Brain microvascular endothelial cell (primary cell): ENCODE data around the gene HS3ST4.

Experiments
- DNase-seq: peaks from one replicate; pipeline ENCODE4 v3.0.0-alpha.2; 2020
- H3K27ac ChIP-seq: fragments of 250-450 bp; sonication (Bioruptor Pico); 2 replicates; pipeline ENCODE4 v1.5.1; 2020; ENCODE audit warnings: mild to moderate bottlenecking, moderate library complexity
- H3K27me3 ChIP-seq: fragments of 250-450 bp; sonication (Bioruptor Pico); replicated peaks from 2 replicates; pipeline ENCODE4 v1.5.1; 2020; ENCODE audit warnings: mild to moderate bottlenecking
- H3K36me3 ChIP-seq: fragments of 250-450 bp; sonication (Bioruptor Pico); replicated peaks from 2 replicates; pipeline ENCODE4 v1.5.1; 2020; ENCODE audit warnings: mild to moderate bottlenecking
- H3K4me3 ChIP-seq: 2 replicates; pipeline ENCODE4 v1.5.1; 2011; ENCODE audit warnings: low read depth, mild to moderate bottlenecking, control low read depth, low read length, moderate library complexity
- in situ Hi-C: cut with HindIII; loops from 2 replicates; pipeline ENCODE4 v1.10.0; 2017; ENCODE audit warnings: low sequenced_read_pairs, low pct_ligation_motif_present
- TF ChIP-seq, protein P1 (sequence below): IDR thresholded peaks from 2 replicates; pipeline ENCODE4 v1.5.1; 2011; ENCODE audit warnings: low read depth, mild to moderate bottlenecking, moderate library complexity, low read length, control low read depth, inconsistent platforms; ENCODE audit errors: missing control alignments

HS3ST4 gene

DNA sequence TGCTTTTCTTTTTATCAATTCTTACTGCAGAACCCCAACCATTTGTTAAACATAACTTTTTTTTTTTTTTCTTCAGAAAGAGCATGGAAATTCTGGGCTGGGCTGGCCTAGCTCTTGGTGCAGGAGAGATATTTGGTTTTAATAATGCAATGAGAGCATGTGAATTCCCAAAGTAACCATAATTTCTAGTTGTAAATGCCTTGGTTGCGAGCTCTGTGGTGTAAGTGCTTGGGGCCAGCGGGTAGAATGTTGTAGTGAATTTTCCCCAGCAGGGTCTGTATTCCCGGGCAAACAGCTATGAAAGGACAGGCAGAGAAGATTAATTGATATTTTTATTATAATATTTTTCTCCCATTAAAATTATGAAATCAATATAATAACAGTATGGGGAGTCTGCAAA is 465.6 kb downstream of the HS3ST4 start:
- Histone ChIP-seq H3K27ac (no peak overlapping the region), H3K4me3 (no peak overlapping the region), H3K27me3 (no peaks in the 10 kb centered on the region), H3K36me3 (no peaks in the 10 kb centered on the region)
- TF ChIP-seq, protein P1, sequence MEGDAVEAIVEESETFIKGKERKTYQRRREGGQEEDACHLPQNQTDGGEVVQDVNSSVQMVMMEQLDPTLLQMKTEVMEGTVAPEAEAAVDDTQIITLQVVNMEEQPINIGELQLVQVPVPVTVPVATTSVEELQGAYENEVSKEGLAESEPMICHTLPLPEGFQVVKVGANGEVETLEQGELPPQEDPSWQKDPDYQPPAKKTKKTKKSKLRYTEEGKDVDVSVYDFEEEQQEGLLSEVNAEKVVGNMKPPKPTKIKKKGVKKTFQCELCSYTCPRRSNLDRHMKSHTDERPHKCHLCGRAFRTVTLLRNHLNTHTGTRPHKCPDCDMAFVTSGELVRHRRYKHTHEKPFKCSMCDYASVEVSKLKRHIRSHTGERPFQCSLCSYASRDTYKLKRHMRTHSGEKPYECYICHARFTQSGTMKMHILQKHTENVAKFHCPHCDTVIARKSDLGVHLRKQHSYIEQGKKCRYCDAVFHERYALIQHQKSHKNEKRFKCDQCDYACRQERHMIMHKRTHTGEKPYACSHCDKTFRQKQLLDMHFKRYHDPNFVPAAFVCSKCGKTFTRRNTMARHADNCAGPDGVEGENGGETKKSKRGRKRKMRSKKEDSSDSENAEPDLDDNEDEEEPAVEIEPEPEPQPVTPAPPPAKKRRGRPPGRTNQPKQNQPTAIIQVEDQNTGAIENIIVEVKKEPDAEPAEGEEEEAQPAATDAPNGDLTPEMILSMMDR = no peak
- no peak for DNase-seq
- in situ Hi-C loops = no loop called here

DNA sequence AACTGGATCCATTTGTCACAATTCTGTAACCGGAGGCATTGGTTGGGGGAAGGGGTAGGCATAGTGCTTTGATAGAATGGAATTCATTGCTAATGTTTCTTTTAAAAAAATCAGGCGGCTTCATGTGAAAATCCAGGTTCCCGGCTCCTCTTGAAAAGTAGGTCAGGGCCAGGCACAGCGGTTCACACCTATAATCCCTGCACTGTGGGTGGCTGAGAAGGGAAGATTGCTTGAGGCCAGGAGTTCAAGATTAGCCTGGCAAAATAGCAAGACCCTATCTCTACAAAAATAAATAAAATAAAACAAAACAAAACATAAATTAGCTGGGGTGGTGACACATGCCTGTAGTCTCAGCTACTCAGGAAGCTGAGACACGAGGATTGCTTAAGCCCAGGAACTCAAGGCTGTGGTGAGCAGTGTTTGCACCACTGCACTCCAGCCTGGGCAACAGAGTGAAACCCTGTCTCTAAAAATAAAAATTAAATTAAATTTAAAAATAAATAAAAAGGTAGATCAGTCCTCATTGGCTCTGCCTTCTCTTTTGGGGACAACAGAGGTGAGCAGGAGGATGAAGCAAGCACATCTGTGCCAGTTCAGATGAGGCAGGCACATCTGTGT is 466.5 kb downstream of the HS3ST4 start:
- no peaks in the 10 kb centered on the region for H3K36me3 ChIP-seq
- H3K27me3 ChIP-seq = no peaks in the 10 kb centered on the region
- no peak overlapping the region for H3K27ac ChIP-seq
- no peak overlapping the region for H3K4me3 ChIP-seq
- TF ChIP-seq, protein P1 = no peak
- no peak for DNase-seq
- in situ Hi-C loops = no loop called here

DNA sequence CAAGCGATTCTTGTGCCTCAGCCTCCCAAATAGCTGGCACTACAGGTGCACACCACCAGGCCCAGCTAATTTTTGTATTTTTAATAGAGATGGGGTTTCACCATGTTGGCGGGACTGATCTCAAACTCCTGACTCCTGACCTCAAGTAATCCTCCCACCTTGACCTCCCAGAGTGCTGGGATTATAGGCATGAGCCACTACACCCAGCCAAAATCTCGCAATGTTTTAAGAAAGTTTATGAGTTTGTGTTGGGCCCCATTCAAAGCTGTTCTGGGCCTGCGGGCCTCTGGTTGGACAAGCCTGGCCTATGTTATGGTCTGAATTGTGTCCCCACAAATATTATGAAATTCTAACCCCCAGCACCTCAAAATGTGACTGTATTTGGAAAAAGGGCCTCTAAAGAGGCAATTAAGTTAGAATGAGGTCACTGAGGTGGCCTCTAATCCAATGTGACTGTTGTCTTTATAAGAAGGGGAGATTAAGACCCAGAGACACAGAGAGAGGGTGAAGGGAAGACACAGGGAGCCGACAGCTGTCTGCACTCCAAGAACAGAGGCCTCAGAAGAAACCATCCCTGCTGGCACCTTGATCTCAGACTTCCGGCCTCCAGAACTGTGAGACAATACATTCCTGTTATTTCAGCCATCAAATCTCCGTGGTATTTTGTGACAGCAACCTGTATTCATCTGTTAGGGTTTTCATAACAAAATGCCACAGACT is 469.9 kb downstream of the HS3ST4 start:
- in situ Hi-C loops = no loop called here
- no peaks in the 10 kb centered on the region for H3K27me3 ChIP-seq
- H3K27ac ChIP-seq = no peak overlapping the region
- no peak overlapping the region for H3K4me3 ChIP-seq
- TF ChIP-seq, protein P1 = no peak
- no peaks in the 10 kb centered on the region for H3K36me3 ChIP-seq
- DNase-seq = no peak

DNA sequence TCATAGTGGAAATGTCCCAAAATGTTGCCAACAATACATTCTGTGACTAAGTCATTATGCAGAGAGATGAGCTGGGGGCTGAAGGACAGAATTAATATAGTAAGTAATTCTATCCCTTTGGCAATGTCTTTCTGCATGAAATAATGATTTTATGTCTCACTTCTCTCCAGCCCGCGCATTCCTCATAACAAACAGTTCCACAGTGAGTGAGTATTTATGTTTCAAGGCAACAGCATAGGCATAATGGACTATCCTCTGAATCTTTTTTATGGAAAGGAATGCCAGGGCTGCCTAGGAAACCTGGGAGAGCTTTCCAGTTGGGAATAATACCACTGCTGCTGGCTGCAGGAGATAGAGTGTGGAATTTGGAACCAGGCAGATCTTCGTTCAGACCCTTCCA is 477.7 kb downstream of the HS3ST4 start:
- in situ Hi-C loops = no loop called here
- TF ChIP-seq, protein P1 = no peak
- H3K27me3 ChIP-seq = no peaks in the 10 kb centered on the region
- no peaks in the 10 kb centered on the region for H3K36me3 ChIP-seq
- DNase-seq = no peak
- H3K27ac ChIP-seq = no peak overlapping the region
- H3K4me3 ChIP-seq = no peak overlapping the region

DNA sequence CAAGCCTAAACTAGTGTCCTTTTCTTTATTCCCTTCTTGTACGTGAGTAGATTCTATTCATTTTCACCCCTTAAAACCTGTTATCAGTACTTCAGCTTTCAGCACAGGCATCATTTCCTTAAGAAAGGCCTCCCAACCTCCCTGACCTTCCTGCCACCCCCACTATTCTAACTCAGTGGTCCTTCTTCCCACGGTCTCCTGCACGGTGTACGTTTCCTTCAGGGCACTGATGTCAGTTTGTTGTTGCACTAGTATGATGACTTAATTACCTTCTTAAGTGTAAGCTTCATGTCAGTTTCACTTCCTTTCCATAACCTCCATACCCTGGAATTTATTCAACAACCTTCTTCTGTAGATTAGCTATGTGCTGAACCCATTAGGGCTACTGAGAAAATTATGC is 484.2 kb downstream of the HS3ST4 start:
- TF ChIP-seq, protein P1 = no peak
- no peak overlapping the region for H3K27ac ChIP-seq
- no peak overlapping the region for H3K4me3 ChIP-seq
- DNase-seq = no peak
- H3K27me3 ChIP-seq = no peaks in the 10 kb centered on the region
- in situ Hi-C loops = no loop called here
- H3K36me3 ChIP-seq = no peaks in the 10 kb centered on the region
